ENCODE data around the gene TGM1. TPM values are rescaled to one million over a fixed set of nuclear protein-coding genes. Genes with fewer than 3 reads are reported as not detected.
A peak's percentile ranks its signal among the peaks of the same experiment; 100 is the strongest.

Gene TGM1
- 0.63 and 0.94 TPM in 2 replicates for total RNA-seq

DNA sequence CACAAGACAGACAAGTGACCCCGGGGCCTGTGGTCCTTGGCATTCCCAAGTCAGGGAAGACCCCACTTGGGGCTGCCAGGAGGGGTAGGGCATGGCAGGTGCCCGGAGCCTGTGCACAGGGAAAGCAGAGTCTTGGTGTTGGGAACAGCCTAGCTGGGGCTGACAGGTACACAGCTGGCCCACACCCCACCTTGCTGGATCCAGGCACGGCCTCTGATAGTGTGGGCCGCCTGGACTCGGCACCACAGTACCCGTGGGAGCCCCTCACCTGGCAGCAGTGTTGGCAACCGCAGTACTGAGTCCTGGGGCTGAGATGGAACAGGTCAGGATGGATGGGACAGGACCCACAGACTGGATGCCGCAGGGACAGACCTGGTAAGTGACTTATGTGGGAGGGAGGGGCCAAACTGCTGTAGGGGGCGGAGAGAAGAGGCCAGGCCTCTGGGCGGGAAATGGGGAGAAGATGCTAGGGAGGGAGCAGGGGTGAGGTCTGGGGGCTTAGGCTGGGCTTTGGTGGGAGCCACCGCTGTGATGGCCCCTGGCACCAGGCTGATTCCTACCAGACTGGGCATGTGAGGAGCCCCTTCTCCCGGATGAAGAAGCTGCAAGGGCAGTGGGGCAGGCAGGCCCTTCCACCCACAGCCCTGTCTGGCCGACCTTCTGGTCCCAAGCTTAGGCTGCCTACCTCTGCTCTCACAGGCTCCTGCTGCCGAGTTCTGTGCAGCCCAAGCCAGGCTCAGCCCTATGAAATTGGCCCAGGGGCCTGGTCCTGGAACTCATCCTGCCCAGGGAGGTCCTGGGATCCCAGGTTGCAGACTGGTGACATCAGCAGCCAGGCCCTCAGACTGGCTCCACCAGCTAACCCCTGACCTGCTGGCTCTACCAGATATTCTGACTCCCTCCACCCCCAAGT lies at the start of gene TGM1:
TGM1 (minus strand) TSS at position 357 of the 913 bp plus-strand sequence. CDS start 825 bp downstream, outside the sequence.
- TF ChIP-seq, protein P1, sequence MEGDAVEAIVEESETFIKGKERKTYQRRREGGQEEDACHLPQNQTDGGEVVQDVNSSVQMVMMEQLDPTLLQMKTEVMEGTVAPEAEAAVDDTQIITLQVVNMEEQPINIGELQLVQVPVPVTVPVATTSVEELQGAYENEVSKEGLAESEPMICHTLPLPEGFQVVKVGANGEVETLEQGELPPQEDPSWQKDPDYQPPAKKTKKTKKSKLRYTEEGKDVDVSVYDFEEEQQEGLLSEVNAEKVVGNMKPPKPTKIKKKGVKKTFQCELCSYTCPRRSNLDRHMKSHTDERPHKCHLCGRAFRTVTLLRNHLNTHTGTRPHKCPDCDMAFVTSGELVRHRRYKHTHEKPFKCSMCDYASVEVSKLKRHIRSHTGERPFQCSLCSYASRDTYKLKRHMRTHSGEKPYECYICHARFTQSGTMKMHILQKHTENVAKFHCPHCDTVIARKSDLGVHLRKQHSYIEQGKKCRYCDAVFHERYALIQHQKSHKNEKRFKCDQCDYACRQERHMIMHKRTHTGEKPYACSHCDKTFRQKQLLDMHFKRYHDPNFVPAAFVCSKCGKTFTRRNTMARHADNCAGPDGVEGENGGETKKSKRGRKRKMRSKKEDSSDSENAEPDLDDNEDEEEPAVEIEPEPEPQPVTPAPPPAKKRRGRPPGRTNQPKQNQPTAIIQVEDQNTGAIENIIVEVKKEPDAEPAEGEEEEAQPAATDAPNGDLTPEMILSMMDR (conservative IDR thresholded peaks at IDR 0.05; ENCODE audit: low read depth, low read length), result no peak
- H3K4me3 ChIP-seq (ENCODE audit: low read depth, low read length), result no peak within 1 kb of the TSS
- no peak for DNase-seq (ENCODE audit: low read depth)

DNA sequence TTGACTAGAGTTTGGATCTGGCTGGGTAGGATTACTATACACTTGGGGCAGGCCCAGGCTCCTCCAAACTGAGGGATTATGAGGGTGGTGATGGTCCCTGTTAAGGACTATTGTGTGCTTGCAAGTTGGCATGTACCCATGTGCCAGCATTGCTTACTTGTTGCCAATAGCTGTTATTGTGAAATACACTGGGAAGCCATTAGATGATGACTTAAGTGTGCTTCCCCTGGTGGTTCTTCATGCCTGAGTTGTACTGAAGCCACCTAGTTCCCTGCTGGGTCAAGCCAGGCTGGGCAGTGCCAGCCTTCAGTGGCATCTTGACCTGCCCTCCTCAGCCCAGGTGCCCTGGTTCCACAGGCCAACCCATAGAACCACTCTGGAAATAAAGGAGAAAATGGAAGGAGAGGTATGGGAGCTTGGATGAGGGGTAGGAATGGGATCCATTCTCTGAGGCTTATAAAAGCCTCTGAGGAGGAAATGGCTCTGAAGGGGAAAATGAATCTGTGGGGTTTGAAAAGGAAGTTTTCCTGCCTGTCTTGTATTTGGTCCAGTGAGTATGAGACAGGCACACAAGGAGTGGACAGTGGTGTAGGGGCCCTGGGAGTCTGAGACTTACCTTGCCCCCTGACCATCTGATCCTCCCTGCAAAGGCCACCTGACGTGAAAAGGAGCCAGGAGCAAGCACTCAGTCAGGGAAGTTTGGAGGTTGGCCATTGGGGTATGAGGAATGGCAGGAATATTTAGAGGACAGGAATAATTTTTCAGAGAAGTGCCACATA lies 49.0 kb upstream of the TGM1 start:
- TF ChIP-seq, protein P1 (conservative IDR thresholded peaks at IDR 0.05; ENCODE audit: low read depth, low read length), result peak; percentile 24
- no peak overlapping the region for H3K4me3 ChIP-seq (ENCODE audit: low read depth, low read length)

DNA sequence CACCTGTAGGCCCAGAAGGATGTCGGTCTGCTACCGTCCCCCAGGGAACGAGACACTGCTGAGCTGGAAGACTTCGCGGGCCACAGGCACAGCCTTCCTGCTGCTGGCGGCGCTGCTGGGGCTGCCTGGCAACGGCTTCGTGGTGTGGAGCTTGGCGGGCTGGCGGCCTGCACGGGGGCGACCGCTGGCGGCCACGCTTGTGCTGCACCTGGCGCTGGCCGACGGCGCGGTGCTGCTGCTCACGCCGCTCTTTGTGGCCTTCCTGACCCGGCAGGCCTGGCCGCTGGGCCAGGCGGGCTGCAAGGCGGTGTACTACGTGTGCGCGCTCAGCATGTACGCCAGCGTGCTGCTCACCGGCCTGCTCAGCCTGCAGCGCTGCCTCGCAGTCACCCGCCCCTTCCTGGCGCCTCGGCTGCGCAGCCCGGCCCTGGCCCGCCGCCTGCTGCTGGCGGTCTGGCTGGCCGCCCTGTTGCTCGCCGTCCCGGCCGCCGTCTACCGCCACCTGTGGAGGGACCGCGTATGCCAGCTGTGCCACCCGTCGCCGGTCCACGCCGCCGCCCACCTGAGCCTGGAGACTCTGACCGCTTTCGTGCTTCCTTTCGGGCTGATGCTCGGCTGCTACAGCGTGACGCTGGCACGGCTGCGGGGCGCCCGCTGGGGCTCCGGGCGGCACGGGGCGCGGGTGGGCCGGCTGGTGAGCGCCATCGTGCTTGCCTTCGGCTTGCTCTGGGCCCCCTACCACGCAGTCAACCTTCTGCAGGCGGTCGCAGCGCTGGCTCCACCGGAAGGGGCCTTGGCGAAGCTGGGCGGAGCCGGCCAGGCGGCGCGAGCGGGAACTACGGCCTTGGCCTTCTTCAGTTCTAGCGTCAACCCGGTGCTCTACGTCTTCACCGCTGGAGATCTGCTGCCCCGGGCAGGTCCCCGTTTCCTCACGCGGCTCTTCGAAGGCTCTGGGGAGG lies 47.9 kb upstream of the TGM1 start, which contains the start of gene LTB4R:
LTB4R (plus strand) TSS at position 857 of the 959 bp plus-strand sequence. CDS start 4,150 bp downstream, outside the sequence.
- TF ChIP-seq, protein P1 (conservative IDR thresholded peaks at IDR 0.05; ENCODE audit: low read depth, low read length), result peak; percentile 27
- H3K4me3 ChIP-seq (ENCODE audit: low read depth, low read length), result peak within 1 kb of the TSS; percentile 11
- DNase-seq (ENCODE audit: low read depth), result no peak

More for the DNA sequence above, 49.0 kb upstream of the TGM1 start:
- DNase-seq (ENCODE audit: low read depth), result peak; percentile 77

DNA sequence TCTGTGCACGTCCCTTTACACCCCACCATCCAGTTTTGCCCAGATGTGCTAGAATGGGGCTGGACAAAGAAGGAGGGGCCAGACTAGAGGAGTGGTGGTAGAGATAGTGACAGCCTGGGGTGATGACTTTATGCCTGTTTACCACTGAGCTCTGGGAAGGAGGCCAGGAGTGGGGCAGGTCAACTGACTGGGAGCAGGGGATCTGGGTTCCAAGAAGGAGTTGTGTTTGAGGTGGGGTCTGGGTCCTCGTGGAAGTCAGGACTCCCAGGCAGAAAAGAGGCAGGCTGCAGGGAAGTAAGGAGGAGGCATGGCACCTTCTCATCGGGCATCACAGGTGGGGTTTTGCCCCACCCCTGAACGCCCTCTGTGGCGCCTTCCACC lies 47.3 kb upstream of the TGM1 start:
- no peak overlapping the region for H3K4me3 ChIP-seq (ENCODE audit: low read depth, low read length)
- no peak for DNase-seq (ENCODE audit: low read depth)
- TF ChIP-seq, protein P1 (conservative IDR thresholded peaks at IDR 0.05; ENCODE audit: low read depth, low read length), result no peak

DNA sequence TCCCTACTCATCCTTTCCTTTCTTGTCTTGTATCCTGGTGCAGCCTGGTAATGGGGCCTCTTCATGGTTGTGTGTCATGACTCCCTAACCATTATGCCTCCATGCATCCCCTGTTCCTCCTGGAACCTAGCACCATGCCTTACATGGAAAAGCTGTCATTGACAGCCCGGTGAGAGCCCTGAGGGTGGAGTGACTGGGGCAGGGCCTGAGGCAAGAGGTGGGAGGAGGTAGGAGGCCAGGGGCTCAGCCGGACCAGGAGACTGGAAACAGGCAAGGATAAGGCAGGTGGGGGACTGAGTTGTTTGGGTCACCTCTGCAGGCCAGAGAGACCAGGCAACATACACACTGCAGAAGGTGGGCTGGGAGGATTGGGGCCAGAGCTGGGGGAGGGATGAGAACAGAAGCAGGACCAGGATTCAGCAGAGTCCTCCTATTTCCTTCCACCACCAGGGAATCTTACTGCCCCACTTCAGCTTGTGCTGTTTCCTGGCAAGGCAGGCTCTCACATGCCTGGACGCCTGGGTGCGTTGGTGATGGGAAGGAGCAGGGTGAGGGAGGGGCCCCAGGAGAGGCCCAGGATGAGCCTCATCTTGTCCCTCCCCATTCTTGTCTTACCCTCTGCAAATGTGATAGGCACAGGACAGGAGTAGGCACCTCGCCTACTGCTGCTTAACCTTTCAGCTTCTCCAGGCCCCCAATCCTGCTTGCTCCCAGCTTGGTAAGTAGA lies 46.7 kb upstream of the TGM1 start, which contains the start of gene LTB4R2:
LTB4R2 (plus strand) TSS at position 603 of the 727 bp plus-strand sequence. CDS start 525 bp downstream, outside the sequence.
- TF ChIP-seq, protein P1 (conservative IDR thresholded peaks at IDR 0.05; ENCODE audit: low read depth, low read length), result no peak
- H3K4me3 ChIP-seq (ENCODE audit: low read depth, low read length), result peak within 1 kb of the TSS; percentile 11
- DNase-seq (ENCODE audit: low read depth), result no peak
